SK-N-SH treated with all-trans-retinoic acid at 6 μM for 48 hours (cell line): ENCODE measurements around the gene SYNJ2.

Experiments
- ATAC-seq: fragments of 200-7000 bp; cut with Tn5 transposase; 3 replicates; pipeline ENCODE4 v1.9.1; 2020; ENCODE audit warnings: mild to moderate bottlenecking, moderate library complexity
- ARNTL ChIP-seq: fragments of 450-650 bp; formaldehyde crosslinking; IDR thresholded peaks from 2 replicates; pipeline ENCODE4 v1.5.0; 2020; ENCODE audit warnings: low read depth, mild to moderate bottlenecking, moderate library complexity, borderline replicate concordance
- BACH2 ChIP-seq: fragments of 250-450 bp; sonication (Bioruptor Pico); IDR thresholded peaks from 2 replicates; pipeline ENCODE4 v1.9.0; 2021; ENCODE audit warnings: mild to moderate bottlenecking, borderline replicate concordance
- CREB5 ChIP-seq: fragments of 250-450 bp; sonication (Bioruptor Pico); IDR thresholded peaks from 2 replicates; pipeline ENCODE4 v1.5.1; 2020; ENCODE audit warnings: low read depth, mild to moderate bottlenecking, moderate library complexity
- CSDC2 ChIP-seq: fragments of 250-450 bp; sonication (Bioruptor Pico); IDR thresholded peaks from 2 replicates; pipeline ENCODE4 v1.5.0; 2020; ENCODE audit warnings: mild to moderate bottlenecking, moderate library complexity
- CSRNP3 ChIP-seq: fragments of 250-450 bp; sonication (Bioruptor Pico); IDR thresholded peaks from 2 replicates; pipeline ENCODE4 v1.5.1; 2021; ENCODE audit warnings: mild to moderate bottlenecking, moderate library complexity
- ESRRG ChIP-seq: fragments of 250-450 bp; sonication (Bioruptor Pico); IDR thresholded peaks from 2 replicates; pipeline ENCODE4 v1.6.1; 2021; ENCODE audit warnings: mild to moderate bottlenecking
- OSR1 ChIP-seq: fragments of 250-450 bp; sonication (Bioruptor Pico); IDR thresholded peaks from 2 replicates; pipeline ENCODE4 v1.8.0; 2022; ENCODE audit warnings: moderate library complexity, mild to moderate bottlenecking, inconsistent platforms
- PATZ1 ChIP-seq: fragments of 250-450 bp; sonication (Bioruptor Pico); IDR thresholded peaks from 2 replicates; pipeline ENCODE4 v1.8.0; 2020; ENCODE audit warnings: mild to moderate bottlenecking, moderate library complexity, borderline replicate concordance
- POU6F1 ChIP-seq: fragments of 250-450 bp; sonication (Bioruptor Pico); IDR thresholded peaks from 2 replicates; pipeline ENCODE4 v1.8.0; 2021; ENCODE audit warnings: low read depth, mild to moderate bottlenecking, moderate library complexity, borderline replicate concordance
- PPARA ChIP-seq: fragments of 250-450 bp; sonication (Bioruptor Pico); IDR thresholded peaks from 2 replicates; pipeline ENCODE4 v1.5.0; 2020; ENCODE audit warnings: mild to moderate bottlenecking, borderline replicate concordance
- RARB ChIP-seq: fragments of 250-450 bp; sonication (Bioruptor Pico); IDR thresholded peaks from 2 replicates; pipeline ENCODE4 v1.8.0; 2021; ENCODE audit warnings: mild to moderate bottlenecking, moderate library complexity
- SNAI2 ChIP-seq: fragments of 250-450 bp; sonication (Bioruptor Pico); IDR thresholded peaks from 2 replicates; pipeline ENCODE4 v1.5.0; 2020; ENCODE audit warnings: mild to moderate bottlenecking, moderate library complexity
- TCF4 ChIP-seq: fragments of 250-450 bp; sonication (Bioruptor Pico); IDR thresholded peaks from 2 replicates; pipeline ENCODE4 v1.8.0; 2021; ENCODE audit warnings: mild to moderate bottlenecking, moderate library complexity, borderline replicate concordance
- TSHZ2 ChIP-seq: fragments of 250-450 bp; sonication (Bioruptor Pico); IDR thresholded peaks from 2 replicates; pipeline ENCODE4 v1.5.0; 2020; ENCODE audit warnings: mild to moderate bottlenecking, moderate library complexity
- ZC3H10 ChIP-seq: fragments of 250-450 bp; sonication (Bioruptor Pico); IDR thresholded peaks from 2 replicates; pipeline ENCODE4 v1.5.1; 2021; ENCODE audit warnings: mild to moderate bottlenecking, moderate library complexity
- ZFP3 ChIP-seq: fragments of 250-450 bp; sonication (Bioruptor Pico); IDR thresholded peaks from 2 replicates; pipeline ENCODE4 v1.5.0; 2020; ENCODE audit warnings: mild to moderate bottlenecking, moderate library complexity
- ZNF565 ChIP-seq: fragments of 450-650 bp; formaldehyde crosslinking; conservative IDR thresholded peaks from 2 replicates; pipeline ENCODE4 v1.5.0; 2020; ENCODE audit warnings: low read depth, mild to moderate bottlenecking, moderate library complexity
- ZNF70 ChIP-seq: fragments of 450-650 bp; formaldehyde crosslinking; IDR thresholded peaks from 2 replicates; pipeline ENCODE4 v1.5.0; 2020; ENCODE audit warnings: mild to moderate bottlenecking, moderate library complexity
- ZNF8 ChIP-seq: fragments of 450-650 bp; formaldehyde crosslinking; IDR thresholded peaks from 2 replicates; pipeline ENCODE4 v1.5.0; 2020; ENCODE audit warnings: mild to moderate bottlenecking, moderate library complexity

The SYNJ2 gene

GRCh38 chr6:158050955-158051354, 69.3 kb downstream of the SYNJ2 start:
- TF ChIP-seq ARNTL (CRISPR knock-in tag) (no peak), PPARA (CRISPR knock-in tag) (no peak), ZNF565 (CRISPR knock-in tag) (no peak), ESRRG (CRISPR knock-in tag) (no peak), ZFP3 (CRISPR knock-in tag) (no peak), OSR1 (CRISPR knock-in tag) (no peak), BACH2 (CRISPR knock-in tag) (no peak), ZNF70 (CRISPR knock-in tag) (no peak), TSHZ2 (no peak), POU6F1 (CRISPR knock-in tag) (no peak), ZC3H10 (no peak), ZNF8 (CRISPR knock-in tag) (no peak)
- peak; percentile 80 for ATAC-seq

GRCh38 chr6:158051968-158052367, 70.3 kb downstream of the SYNJ2 start:
- TF ChIP-seq CREB5 (no peak), SNAI2 (CRISPR knock-in tag) (no peak), ZNF8 (CRISPR knock-in tag) (no peak), ZNF565 (CRISPR knock-in tag) (no peak), CSRNP3 (CRISPR knock-in tag) (no peak), ESRRG (CRISPR knock-in tag) (no peak), ZNF70 (CRISPR knock-in tag) (no peak), RARB (CRISPR knock-in tag) (no peak), ZFP3 (CRISPR knock-in tag) (no peak), TCF4 (CRISPR knock-in tag) (no peak)
- no peak for ATAC-seq

- ATAC-seq: no peak
- TF ChIP-seq RARB (CRISPR knock-in tag): no peak
- TF ChIP-seq PATZ1 (CRISPR knock-in tag): no peak
Measured at GRCh38 chr6:158053377-158054313, 72.0 kb downstream of the SYNJ2 start.

GRCh38 chr6:158056355-158056754, 74.7 kb downstream of the SYNJ2 start:
- ATAC-seq: no peak
- TF ChIP-seq OSR1 (CRISPR knock-in tag): no peak
- TF ChIP-seq BACH2 (CRISPR knock-in tag): no peak
- TF ChIP-seq CREB5: no peak
- TF ChIP-seq CSDC2 (CRISPR knock-in tag): no peak
- TF ChIP-seq PATZ1 (CRISPR knock-in tag): no peak
